GM19468 (cell line): ENCODE measurements around the gene STRIP1.
"Not testable (repeated sequence)": the region's sequence is repeated elsewhere in the genome, so short reads cannot be mapped to it uniquely, and the experiment has no call there.

Source experiments
- ATAC-seq: cut with Tn5 transposase; IDR thresholded peaks from one replicate; pipeline ENCODE4 v1.9.1; 2021; ENCODE audit warnings: mild to moderate bottlenecking, moderate library complexity, moderate number of reproducible peaks; ENCODE audit not compliant: unreplicated experiment; ENCODE audit errors: extremely low read depth

STRIP1 gene

DNA sequence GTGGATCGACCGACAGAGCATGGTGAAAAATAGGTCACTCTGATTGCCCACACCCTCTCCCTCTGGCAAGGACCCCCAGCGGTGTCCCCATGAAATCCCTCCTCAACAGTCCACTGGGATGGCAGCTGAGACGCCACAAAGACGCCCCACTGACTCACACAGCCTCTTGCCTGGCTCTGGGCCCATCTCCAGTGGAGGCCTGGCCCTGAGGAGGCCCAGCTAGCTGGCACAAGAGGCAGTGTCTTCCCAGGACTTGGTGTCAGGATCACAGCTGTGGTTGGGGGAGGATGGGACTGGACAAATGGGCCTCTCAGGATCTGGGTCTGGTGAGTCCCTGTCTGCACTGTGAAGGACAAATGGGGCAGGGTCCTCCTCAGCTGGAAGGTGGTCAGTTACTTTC, 31.4 kb downstream of the STRIP1 start:
- no peak for ATAC-seq

DNA sequence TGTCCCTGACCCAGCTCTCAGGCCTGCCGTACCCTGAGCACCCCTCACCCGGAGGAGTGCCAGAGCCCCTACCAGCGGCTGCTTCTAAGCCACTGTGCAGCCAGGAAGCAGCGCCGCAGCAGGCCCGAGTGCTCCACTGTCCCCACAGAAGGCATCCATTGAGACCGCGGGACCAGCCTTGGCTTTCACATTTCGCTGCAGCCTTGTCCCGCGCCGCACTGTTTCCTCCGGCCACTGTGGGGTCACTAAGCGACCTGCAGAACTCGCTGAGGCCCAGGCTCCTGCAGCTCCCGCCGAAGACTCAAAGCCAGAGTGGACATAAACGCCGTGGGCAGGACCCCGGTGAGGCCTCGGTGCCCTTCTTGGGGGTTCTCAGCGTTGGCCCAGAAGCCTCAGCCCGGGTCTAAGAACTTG, 33.1 kb downstream of the STRIP1 start:
- no peak for ATAC-seq

DNA sequence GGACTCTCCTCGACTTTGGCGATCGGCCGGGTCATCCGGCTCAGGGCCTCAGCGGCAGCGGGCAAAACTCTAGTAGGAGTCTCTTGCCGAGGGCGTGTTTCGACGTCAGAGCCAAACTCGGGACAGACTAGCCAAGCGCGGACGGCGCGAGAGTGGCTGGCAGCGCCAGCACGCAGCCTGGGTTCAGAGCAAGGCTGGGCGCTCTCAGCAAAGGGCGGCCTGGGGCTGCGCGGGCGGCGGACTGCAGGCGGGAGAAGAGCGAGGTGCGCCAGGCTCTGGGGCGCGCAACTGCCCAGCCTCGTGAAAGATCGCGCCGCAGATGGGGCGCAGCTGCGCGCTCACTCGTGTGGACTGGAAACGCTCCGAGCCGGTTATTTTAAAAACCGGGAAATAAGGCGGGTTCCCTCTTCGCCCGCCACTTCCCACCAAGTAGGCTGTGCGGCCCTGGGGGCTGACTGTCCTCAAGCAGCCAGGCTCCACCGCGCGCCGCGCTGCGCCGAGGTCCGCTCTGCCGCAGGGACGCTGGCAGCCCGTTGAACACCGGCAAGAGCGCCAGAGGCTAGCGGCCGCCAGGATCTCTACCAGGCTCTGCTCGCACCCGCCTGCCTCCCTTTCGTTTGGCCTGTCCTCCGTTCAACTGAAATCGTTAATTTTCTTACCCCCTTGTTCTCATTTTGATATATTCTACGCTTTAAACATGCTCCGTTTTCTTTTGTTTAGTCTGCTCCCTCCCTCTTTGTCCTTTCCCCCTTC, 33.6 kb downstream of the STRIP1 start:
- ATAC-seq: no peak

DNA sequence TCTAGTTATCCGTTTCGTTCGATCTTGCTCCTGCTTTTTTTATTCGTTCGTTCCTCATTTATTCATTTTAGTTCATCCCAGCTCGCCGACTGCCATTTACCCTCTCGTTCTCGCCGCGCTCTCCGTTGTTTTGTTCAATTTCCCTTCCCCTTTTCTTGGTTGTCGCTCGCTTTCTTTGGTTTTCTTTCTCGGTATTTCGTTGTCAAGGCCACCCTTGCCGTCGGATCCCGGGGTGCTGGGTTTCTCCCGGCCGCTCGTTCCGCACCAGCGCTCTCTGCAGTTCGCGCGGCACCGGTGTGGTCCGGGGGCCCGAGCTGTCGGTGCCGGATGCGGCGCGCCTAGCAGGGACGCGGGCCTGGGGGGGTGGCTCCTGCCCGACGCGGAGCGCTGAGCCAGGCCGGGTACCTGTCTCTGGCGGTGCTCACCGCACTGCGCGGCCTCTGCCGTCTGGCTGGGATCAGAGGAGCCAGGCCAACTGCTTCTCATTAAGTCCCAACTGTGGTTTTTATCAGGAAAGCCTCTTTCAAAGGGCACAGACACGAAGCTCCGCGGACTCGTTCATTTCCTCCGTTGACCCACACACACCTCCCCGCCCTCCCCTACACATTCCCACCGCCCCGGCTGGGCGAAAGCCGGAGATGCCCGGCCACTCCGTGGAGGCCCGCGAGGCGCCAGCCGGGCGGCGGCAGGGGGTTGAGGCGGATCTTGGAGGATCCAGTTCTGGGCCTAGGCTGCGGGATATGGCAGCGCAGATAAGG, 34.4 kb downstream of the STRIP1 start:
- no peak for ATAC-seq

DNA sequence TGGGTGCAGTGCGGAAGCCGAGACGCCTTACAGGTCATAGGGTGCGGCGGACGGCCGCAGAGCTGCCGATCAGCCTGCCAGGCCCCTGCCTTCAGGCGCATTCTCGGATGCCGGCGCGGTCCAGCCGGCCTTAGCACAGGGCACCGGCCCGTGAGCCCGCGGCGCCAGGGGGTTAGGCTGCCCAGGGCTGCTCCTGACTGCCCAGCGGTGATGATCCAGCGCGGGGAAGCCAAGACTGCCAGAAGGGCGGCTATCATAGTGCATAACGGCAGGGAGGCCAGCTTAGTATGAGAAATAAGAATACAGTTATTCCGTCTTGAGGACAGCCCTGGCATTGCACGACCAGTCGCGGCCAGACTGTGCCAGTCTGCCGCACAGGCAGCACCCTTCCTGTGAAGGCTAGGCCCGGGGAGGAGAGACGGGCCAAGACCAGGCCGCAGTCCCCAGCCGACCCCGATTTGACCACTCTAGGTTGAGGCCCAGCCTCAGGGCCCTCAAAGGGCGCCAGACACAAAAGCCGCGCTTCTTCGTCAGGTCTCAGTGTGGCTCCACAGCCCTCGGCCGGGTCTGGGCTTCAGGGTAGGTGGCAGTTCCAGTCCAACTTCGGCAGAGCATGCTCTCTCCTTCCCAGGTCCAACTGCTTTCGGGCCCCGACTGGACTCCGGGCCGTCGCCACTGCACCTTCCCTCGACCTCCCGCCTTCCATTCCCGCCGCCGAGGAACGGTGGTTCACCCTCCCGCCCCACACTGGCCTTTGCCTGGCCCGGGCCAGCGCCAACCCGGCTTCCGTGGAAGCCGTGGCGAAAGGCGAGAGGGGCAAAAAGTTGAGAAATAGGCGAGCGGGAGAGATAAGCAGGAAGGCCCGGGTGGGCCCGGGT, 35.2 kb downstream of the STRIP1 start:
- no peak for ATAC-seq

DNA sequence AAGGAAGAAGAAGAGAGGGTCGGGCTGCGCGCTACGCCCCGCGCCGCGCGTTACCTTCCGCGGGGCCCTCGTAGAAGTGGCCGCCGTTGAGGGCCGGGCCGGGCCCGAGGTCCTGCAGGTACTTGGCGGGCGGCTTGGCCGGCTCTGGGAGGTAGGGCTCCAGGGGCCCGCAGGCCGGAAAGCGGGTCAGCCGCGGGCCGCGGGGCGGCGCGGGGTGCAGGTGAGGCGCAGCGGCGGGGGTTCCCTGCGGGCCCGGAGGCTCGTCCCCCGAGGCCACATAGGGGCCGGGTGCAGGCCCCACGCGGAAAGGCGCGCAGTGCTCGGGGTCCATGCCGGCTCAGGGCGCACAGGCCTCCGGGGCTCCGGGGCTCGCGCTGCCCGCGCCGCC, 35.9 kb downstream of the STRIP1 start:
- no peak for ATAC-seq

DNA sequence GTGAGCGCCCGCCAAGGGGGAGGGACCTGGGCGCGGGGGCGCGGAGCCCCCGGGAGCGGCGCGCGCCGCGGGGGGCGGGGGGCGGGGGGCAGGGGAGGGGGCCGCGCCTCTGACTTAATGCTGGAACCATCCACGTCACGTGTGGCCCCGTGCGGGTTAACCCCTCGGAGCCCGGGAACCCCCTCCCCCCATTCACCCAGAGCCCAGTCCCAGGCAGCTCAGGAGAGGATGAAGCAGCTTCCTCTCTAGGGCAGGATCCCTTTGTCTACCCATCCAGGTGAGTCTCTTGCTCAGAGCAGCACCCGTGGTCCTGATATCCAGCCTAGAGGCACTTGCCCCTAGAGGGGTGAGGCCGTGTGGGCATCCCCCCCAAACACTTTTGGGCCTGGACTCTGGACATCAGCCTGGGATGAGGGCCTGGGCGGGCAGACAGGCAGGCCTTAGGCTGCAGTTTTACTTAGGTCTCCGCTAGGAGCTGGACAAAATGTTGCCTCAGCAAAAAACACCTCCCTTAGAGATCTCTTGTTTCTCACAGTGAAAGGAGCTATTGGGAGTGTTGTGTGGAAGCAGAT, 36.3 kb downstream of the STRIP1 start, which contains the start of gene ALX3:
Gene ALX3 (minus strand): TSS at position 2 of the 572 bp plus-strand sequence. CDS start 60 bp downstream, outside the sequence.
- ATAC-seq: no peak

DNA sequence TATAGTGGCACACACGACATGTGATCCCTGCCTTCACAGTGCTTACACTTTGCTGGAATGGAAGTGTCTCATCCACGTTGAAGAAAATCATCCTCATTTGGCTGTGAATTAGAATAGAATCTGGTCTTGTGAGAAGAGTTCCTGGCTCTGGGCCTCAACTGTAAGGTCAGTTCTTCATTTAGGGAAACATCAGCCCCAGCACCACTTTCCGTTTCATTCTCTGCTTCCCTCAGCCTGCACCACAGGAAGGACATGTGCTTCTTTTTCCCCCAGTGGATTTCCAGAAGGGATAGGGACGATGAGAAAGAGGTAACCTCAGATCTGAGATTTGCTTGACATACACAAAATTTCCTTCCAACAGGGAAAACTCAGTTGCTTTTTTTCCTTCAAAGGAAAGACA, 39.7 kb downstream of the STRIP1 start:
- no peak for ATAC-seq

DNA sequence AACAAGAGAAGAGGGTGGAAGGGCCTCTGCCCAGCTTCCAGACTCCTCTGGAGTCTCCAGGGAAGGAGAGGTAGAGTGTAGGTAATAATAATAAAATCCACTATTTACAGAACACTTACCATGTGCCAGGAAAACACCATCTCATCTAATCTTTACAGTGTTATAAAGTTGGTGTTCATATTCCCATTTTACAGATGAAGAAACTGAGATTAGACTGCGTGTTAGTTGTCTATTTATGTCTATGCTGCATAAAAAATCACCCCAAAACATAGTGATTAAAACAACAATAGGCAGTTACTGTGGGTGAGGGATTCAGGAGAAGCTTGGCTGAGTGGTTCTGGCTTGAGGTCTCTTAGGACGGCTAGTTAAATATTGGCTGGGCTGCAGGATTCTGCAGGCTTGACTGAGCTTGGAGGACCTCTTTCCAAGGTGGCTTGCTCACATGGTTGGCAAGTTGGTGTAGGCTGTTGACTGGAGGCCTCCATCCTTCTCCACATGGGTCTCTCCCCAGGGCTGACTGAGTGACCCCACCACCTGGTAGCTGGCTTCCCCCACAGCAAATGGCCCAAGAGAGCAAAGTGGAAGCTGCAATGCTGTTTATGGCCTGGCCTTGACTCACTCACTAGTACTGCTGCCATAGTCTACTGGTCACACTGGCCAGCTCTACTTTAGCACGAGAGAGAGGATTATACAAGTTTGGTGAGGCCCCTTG, 42.5 kb downstream of the STRIP1 start:
- no peak for ATAC-seq

DNA sequence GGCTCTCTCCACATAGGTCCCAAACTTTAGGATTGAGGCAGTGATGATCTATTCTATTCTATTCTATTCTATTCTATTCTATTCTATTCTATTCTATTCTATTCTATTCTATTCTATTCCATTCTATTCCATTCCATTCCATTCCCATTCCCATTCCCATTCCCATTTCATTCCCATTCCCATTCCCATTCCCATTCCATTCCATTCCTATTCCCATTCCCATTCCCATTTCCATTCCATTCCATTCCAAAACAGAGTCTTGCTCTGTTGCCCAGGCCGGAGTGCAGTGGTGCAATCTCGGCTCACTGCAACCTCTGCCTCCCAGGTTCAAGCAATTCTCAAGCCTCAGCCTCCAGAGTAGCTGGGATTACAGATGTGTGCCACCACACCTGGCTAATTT, 45.6 kb downstream of the STRIP1 start:
- not testable (repeated sequence) for ATAC-seq

DNA sequence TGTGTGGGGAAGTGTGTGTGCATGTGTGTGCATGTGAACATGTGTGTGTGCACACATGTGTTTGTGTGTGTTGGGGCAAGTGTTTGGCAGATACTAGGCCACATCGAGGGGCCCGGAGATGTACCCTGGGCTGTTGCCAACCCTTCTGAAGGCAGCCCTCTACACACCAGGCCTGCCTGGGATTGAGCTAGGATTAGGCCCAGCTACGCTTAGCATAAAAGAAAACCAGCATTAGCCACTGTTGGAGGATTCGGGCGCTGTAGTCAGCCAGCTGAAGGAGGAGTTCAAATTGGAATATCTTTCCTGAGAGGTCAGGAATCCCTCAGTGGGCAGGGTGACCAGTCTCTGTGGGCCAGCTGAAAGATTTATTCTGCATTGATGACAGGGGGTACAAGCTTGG, 46.6 kb downstream of the STRIP1 start:
- ATAC-seq: no peak

DNA sequence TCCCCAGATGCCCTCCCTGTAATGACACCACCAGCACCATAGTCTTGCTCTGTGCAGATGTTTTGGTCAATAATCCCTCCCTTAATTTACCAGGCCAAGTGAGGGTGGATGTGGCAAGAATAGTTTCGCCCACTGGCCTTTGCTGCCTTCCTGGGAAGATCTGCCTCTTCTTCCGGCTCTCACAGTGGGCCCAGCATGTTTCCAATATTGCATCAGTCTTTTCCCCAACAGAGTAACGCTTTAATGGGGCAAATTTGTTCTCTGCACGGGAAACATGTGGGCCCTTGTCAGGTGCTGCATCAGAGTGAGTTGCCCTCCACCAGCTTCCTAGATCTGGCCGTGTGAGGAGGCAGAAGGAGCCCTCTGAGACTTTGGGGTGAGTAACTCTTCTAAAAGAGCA, 48.1 kb downstream of the STRIP1 start:
- no peak for ATAC-seq

DNA sequence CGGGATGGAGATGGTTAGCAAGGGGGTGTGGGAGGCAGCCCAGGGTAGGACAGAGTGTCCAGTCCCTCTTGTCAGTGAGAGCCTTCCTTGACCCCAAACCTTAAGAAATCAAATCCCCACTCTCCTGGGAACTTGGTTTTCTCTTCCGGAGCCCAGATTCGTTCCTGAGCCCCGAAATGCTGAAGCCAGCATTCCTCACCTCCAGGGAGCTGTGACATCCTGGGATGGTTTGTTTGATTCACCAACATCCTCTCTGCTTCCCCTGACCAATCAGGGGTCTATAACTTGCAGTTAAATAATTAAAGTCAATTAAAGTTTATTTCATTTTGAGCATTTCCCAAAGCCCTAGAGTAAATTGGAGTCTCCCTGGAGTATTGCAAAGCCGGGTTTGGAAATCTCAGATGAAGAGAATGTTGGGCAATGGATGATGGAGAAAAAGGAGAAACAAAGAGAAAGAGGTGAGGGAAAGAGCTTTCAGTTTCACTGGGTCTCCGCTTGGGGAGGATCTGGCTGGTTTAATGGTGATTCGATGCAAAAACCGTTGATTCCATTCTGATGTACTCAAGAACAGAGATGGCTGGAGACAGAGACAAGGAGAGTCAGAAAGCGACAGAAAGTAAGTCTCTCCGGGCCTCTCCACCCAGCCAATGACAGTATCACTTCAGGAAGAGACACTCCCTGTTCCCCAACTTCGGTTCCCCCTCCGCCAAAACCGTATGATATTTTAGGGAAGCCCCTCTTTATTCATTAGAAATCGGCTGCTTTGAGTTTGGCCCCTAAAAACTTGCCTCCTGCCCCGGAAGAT, 48.8 kb downstream of the STRIP1 start:
- ATAC-seq: no peak

DNA sequence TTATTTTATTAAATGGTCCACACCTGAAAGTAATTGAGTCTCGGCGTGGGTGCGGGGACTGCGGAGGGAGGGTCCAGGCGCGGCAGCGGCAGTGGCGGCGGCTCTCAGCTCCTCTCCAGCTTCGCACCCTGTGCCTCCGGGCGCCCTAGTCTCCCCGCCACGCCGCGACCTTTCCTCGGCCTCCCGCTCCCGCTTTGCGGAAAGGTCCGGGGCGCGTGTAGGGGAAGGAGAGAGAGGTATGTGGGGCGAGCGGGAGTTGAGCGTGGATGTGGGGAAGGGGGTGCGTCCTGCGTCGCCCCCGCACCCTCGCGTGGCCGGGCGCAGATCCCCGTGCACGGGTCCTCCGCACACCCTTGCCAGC, 49.4 kb downstream of the STRIP1 start:
- no peak for ATAC-seq

DNA sequence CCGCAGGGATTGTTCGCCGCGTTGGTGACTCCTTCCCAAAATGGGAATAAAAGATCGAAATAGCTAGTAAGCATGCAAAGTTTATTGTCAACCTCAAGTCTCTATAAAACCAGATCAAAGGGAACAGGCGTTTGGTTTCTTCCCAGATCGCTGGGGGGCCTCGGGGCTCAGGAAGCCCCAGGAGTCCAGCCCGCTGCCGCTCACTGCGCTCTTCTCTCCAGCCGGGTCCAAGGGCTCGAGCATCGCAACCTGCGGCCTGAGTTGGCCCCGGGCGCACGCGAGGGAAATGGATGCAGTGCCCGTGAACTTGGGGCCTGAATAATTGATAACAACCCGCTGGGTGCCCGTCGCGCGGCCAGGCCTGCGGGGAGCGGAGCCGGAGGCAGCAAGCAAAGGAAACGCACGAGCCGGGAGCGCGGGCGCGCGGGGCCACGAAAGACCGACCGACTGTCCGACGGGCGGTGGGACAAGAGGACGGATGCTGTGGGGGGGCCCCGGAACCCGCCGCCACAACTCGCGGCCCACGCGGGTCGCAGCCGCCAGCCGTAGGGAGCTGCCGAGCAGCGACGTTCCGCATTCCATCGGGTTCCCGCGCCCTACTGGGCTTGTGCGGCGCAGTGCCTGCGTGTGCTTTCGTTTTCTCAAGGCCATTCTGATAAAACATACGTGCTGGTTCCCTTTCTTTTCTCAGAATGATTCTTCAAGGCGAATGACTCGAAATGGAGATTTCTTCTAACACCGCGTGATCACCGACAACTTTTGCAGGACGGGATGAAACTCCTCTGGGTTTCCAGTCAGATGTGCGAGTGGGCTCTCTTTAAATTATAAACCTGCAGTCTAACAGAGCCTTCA, 50.0 kb downstream of the STRIP1 start:
- no peak for ATAC-seq

DNA sequence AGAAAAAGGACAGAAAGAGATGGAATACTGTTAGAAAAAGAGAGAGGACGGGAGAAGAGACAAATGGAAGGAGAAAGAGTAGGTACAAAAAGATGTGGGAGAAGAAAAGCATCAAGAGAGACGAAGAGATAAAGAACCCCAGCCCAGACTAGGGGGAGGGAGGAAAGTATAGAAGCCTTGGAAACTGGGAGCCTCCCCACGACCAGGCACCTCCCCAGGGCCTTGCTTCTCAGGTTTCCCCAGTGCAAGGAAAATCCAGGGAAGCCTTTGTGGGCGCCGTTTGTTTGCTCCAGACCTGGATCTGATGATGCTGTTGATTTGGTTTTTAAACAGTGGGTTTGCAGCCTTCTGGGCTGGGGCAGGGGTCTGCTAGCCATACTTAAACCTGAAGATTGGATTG, 51.2 kb downstream of the STRIP1 start:
- ATAC-seq: no peak

DNA sequence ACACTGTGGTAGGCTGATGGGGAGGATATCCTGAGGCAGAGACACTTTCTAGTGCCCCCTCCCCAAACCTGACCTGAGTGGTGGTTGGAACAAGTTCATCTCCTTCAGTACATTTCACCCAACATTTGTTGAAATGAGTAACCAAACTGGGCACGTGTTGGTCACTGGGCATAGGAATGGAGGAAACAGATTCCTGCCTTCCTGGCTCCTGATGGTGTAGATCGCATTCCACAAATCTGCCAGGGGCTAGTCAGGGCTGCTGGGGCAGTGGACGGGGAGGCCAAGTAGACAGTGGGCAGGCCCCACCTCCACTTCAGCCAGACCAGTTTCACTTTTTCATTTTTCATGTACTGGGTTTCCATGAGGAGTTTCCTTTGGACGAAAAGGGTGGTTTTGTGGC, 52.5 kb downstream of the STRIP1 start:
- no peak for ATAC-seq
